Stomach (tissue), 4 donors: ENCODE data around the gene DPPA5.

Source experiments
- CTCF ChIP-seq, 7 experiments: fragments of 450-650 bp in 4 of 7; fragments of 200-600 bp in 3 of 7; sonication (generic) in 3 of 7; IDR thresholded peaks; one replicate each; pipeline ENCODE4 v1.5.1; 2016 to 2019; ENCODE audit warnings: antibody characterized with exemption in 7 of 7, control low read depth in 2 of 7, mild to moderate bottlenecking in 1 of 7
- POLR2A ChIP-seq, 4 donors: fragments of 450-650 bp; IDR thresholded peaks; one replicate each; pipeline ENCODE4 v1.6.1; 2016; ENCODE audit warnings: antibody characterized with exemption in 4 of 4, control low read depth in 2 of 4, mild to moderate bottlenecking in 1 of 4, moderate library complexity in 1 of 4
- POLR2AphosphoS5 ChIP-seq, 3 donors: sonication (generic); formaldehyde crosslinking; IDR thresholded peaks; one replicate each; pipeline ENCODE4 v1.6.1; 2016; ENCODE audit warnings: antibody characterized with exemption in 3 of 3

- TF ChIP-seq POLR2AphosphoS5 (IDR thresholded peaks at IDR 0.05), result no peak
- TF ChIP-seq CTCF (IDR thresholded peaks at IDR 0.05), result no peak
- no peak for TF ChIP-seq POLR2A (IDR thresholded peaks at IDR 0.05)
Observed at GRCh38 chr6:73339340-73339739, 14.7 kb downstream of the DPPA5 start.
